Endodermal cell (in vitro differentiated cells): ENCODE data around the gene ROBO1. TPM values are rescaled to one million over a fixed set of nuclear protein-coding genes. Genes with fewer than 3 reads are reported as not detected.

ENCODE experiments used
- DNase-seq: peaks from one replicate; pipeline ENCODE4 v3.0.0-alpha.2; 2017
- H3K27ac ChIP-seq: 2 replicates; pipeline ENCODE4 v1.5.1; 2013; ENCODE audit warnings: mild to moderate bottlenecking, low read depth, low read length, moderate library complexity
- H3K27me3 ChIP-seq: 2 replicates; pipeline ENCODE4 v1.6.1; 2013; ENCODE audit warnings: mild to moderate bottlenecking, low read length, moderate library complexity; ENCODE audit not compliant: insufficient read depth, control insufficient read depth, poor library complexity, severe bottlenecking
- H3K36me3 ChIP-seq: 2 replicates; pipeline ENCODE4 v1.7.0; 2013; ENCODE audit warnings: mild to moderate bottlenecking, low read length, moderate library complexity; ENCODE audit not compliant: control insufficient read depth, insufficient read depth
- H3K4me1 ChIP-seq: one replicate; pipeline ENCODE4 v1.7.0; 2013; ENCODE audit warnings: low read length; ENCODE audit not compliant: control insufficient read depth, insufficient read depth
- H3K4me3 ChIP-seq: 2 replicates; pipeline ENCODE4 v1.5.1; 2013; ENCODE audit warnings: mild to moderate bottlenecking, low read length, moderate library complexity
- H3K9ac ChIP-seq: 2 replicates; pipeline ENCODE4 v1.6.1; 2013; ENCODE audit warnings: mild to moderate bottlenecking, low read length, moderate library complexity; ENCODE audit not compliant: poor library complexity, severe bottlenecking; ENCODE audit errors: extremely low read depth
- H3K9me3 ChIP-seq: 2 replicates; pipeline ENCODE4 v1.6.1; 2013; ENCODE audit warnings: mild to moderate bottlenecking, low read length, moderate library complexity; ENCODE audit not compliant: control insufficient read depth
- H3K27ac Mint-ChIP-seq: 2 replicates; pipeline ENCODE4 v1.8.0; 2020; ENCODE audit warnings: mixed read lengths
- H3K27me3 Mint-ChIP-seq: 2 replicates; pipeline ENCODE4 v1.8.0; 2021; ENCODE audit warnings: mild to moderate bottlenecking, mixed read lengths; ENCODE audit not compliant: insufficient read depth
- H3K36me3 Mint-ChIP-seq: 2 replicates; pipeline ENCODE4 v1.8.0; 2020; ENCODE audit warnings: low read depth, mixed read lengths
- H3K4me1 Mint-ChIP-seq: 2 replicates; pipeline ENCODE4 v1.8.0; 2020; ENCODE audit warnings: mixed read lengths
- H3K4me3 Mint-ChIP-seq: 2 replicates; pipeline ENCODE4 v1.8.0; 2020; ENCODE audit warnings: mild to moderate bottlenecking, moderate library complexity, mixed read lengths
- H3K9me3 Mint-ChIP-seq: 2 replicates; pipeline ENCODE4 v1.8.0; 2020; ENCODE audit warnings: mild to moderate bottlenecking, mixed read lengths
- CTCF ChIP-seq: fragments of 200-600 bp; sonication (generic); conservative IDR thresholded peaks from 2 replicates; pipeline ENCODE4 v1.5.0; 2021; ENCODE audit warnings: antibody characterized with exemption, mild to moderate bottlenecking
- WGBS, 2 experiments: methylation state at CpG; one replicate each; pipeline versions ENCODE4 v1.1.5 to v1.1.7; 2013; ENCODE audit warnings: missing lambda C conversion rate in 2 of 2, mixed read lengths in 1 of 2; ENCODE audit not compliant: insufficient coverage in 1 of 2, insufficient read length in 1 of 2; 5-methylcytosine and 5-hydroxymethylcytosine counted together
- total RNA-seq, 2 donors: library from RNA; stranded (reverse); fragmentation: NEBNext Ultra II Directional in 1 of 2; extraction: Animal tissue kit (Norgen Biotek cat#: 25700) in 1 of 2; gene quantifications; 2 replicates in 1 of 2; 3 replicates in 1 of 2; pipeline ENCODE4 v1.2.1, GENCODE V29; 2021

ROBO1 gene
- total RNA-seq, 2 donors from 2014 or later = 74.8 to 75.9 TPM

GRCh38 chr3:79453600-79453999 is 314.2 kb downstream of the ROBO1 start:
- 78 to 85% methylated on average over 2 of the region's 2 CpGs for WGBS, 2 experiments
- no peaks in the 10 kb centered on the region for H3K4me1 Mint-ChIP-seq
- peak overlapping the region; percentile 40 for H3K27ac ChIP-seq
- H3K4me3 Mint-ChIP-seq = no peak overlapping the region
- H3K4me3 ChIP-seq = no peak overlapping the region
- no peaks in the 10 kb centered on the region for H3K27me3 ChIP-seq
- no peak for TF ChIP-seq CTCF
- H3K27me3 Mint-ChIP-seq = no peaks in the 10 kb centered on the region
- no peaks in the 10 kb centered on the region for H3K9me3 ChIP-seq
- H3K36me3 Mint-ChIP-seq = no peaks in the 10 kb centered on the region
- DNase-seq = no peak
- H3K4me1 ChIP-seq = no peaks in the 10 kb centered on the region
- H3K36me3 ChIP-seq = no peaks in the 10 kb centered on the region
- no peak overlapping the region for H3K9ac ChIP-seq
- no peaks in the 10 kb centered on the region for H3K9me3 Mint-ChIP-seq
- no peak overlapping the region for H3K27ac Mint-ChIP-seq

- no peaks in the 10 kb centered on the region for H3K36me3 Mint-ChIP-seq
- TF ChIP-seq CTCF = no peak
- H3K27ac ChIP-seq = no peak overlapping the region
- DNase-seq = no peak
- H3K27ac Mint-ChIP-seq = no peak overlapping the region
- WGBS, 2 experiments = no CpG with 5 or more reads among the region's 1 CpG
- no peaks in the 10 kb centered on the region for H3K27me3 ChIP-seq
- no peak overlapping the region for H3K4me3 Mint-ChIP-seq
- H3K36me3 ChIP-seq = no peaks in the 10 kb centered on the region
- no peak overlapping the region for H3K9ac ChIP-seq
- no peak overlapping the region for H3K4me3 ChIP-seq
- no peaks in the 10 kb centered on the region for H3K9me3 ChIP-seq
- H3K9me3 Mint-ChIP-seq = no peaks in the 10 kb centered on the region
- no peaks in the 10 kb centered on the region for H3K4me1 ChIP-seq
- H3K27me3 Mint-ChIP-seq = no peaks in the 10 kb centered on the region
- H3K4me1 Mint-ChIP-seq = no peaks in the 10 kb centered on the region
Measured at GRCh38 chr3:79436387-79436786, 331.4 kb downstream of the ROBO1 start.

GRCh38 chr3:79427081-79427480 is 340.7 kb downstream of the ROBO1 start:
- Mint-ChIP-seq H3K36me3 (no peaks in the 10 kb centered on the region), H3K4me1 (no peaks in the 10 kb centered on the region), H3K27me3 (no peaks in the 10 kb centered on the region), H3K27ac (no peak overlapping the region), H3K9me3 (no peaks in the 10 kb centered on the region), H3K4me3 (no peak overlapping the region)
- Histone ChIP-seq H3K9ac (no peak overlapping the region), H3K27ac (no peak overlapping the region), H3K36me3 (no peaks in the 10 kb centered on the region), H3K4me1 (no peaks in the 10 kb centered on the region), H3K4me3 (no peak overlapping the region), H3K27me3 (no peaks in the 10 kb centered on the region), H3K9me3 (no peaks in the 10 kb centered on the region)
- no peak for TF ChIP-seq CTCF
- no peak for DNase-seq
- 91 to 100% methylated on average over 4 to 5 of the region's 5 CpGs for WGBS, 2 experiments
